Ectodermal cell (in vitro differentiated cells): ENCODE results near the gene FGD3.

Experiments used
- H3K27ac ChIP-seq: 2 replicates; pipeline ENCODE4 v1.7.0; 2013; ENCODE audit warnings: mild to moderate bottlenecking, low read depth, low read length; ENCODE audit not compliant: insufficient read depth, poor library complexity, severe bottlenecking
- H3K27me3 ChIP-seq: 2 replicates; pipeline ENCODE4 v1.7.0; 2013; ENCODE audit warnings: mild to moderate bottlenecking, low read length; ENCODE audit not compliant: insufficient read depth, control insufficient read depth, poor library complexity, severe bottlenecking
- H3K36me3 ChIP-seq: one replicate; pipeline ENCODE4 v1.7.0; 2013; ENCODE audit warnings: low read length; ENCODE audit not compliant: control insufficient read depth, insufficient read depth
- H3K4me1 ChIP-seq: one replicate; pipeline ENCODE4 v1.7.0; 2013; ENCODE audit warnings: low read length; ENCODE audit not compliant: control insufficient read depth, insufficient read depth
- H3K4me3 ChIP-seq: 2 replicates; pipeline ENCODE4 v1.7.0; 2013; ENCODE audit warnings: low read depth, low read length, control low read depth; ENCODE audit not compliant: insufficient read depth
- H3K9me3 ChIP-seq: 2 replicates; pipeline ENCODE4 v1.7.0; 2013; ENCODE audit warnings: mild to moderate bottlenecking, low read length, moderate library complexity; ENCODE audit not compliant: control insufficient read depth
- WGBS, 2 experiments: methylation state at CpG; one replicate each; pipeline ENCODE4 v1.1.7; 2013; ENCODE audit warnings: missing lambda C conversion rate in 2 of 2; 5-methylcytosine and 5-hydroxymethylcytosine counted together

The FGD3 gene

GRCh38 chr9:93060746-93061259, 113.5 kb downstream of the FGD3 start:
- Histone ChIP-seq H3K27me3 (peaks cover 17% of the 10 kb centered on the region), H3K4me1 (no peaks in the 10 kb centered on the region), H3K36me3 (no peaks in the 10 kb centered on the region), H3K27ac (no peak overlapping the region), H3K4me3 (no peak overlapping the region), H3K9me3 (no peaks in the 10 kb centered on the region)
- 93 to 94% methylated on average over 8 of the region's 8 CpGs for WGBS, 2 experiments

- no peaks in the 10 kb centered on the region for H3K36me3 ChIP-seq
- H3K4me3 ChIP-seq: no peak overlapping the region
- H3K27ac ChIP-seq: no peak overlapping the region
- H3K9me3 ChIP-seq: no peaks in the 10 kb centered on the region
- WGBS, 2 experiments: 95 to 98% methylated on average over 4 of the region's 4 CpGs
- no peaks in the 10 kb centered on the region for H3K4me1 ChIP-seq
- peaks cover 17% of the 10 kb centered on the region for H3K27me3 ChIP-seq
Observed at GRCh38 chr9:93061260-93061751, 114.0 kb downstream of the FGD3 start.

GRCh38 chr9:93061791-93062763, 114.8 kb downstream of the FGD3 start:
- H3K4me1 ChIP-seq: no peaks in the 10 kb centered on the region
- no peak overlapping the region for H3K27ac ChIP-seq
- H3K4me3 ChIP-seq: no peak overlapping the region
- peaks cover 17% of the 10 kb centered on the region for H3K27me3 ChIP-seq
- H3K36me3 ChIP-seq: no peaks in the 10 kb centered on the region
- H3K9me3 ChIP-seq: no peaks in the 10 kb centered on the region
- 70 to 76% methylated on average over 19 of the region's 19 CpGs for WGBS, 2 experiments

- 89 to 90% methylated on average over 12 of the region's 12 CpGs for WGBS, 2 experiments
- H3K4me3 ChIP-seq: no peak overlapping the region
- H3K4me1 ChIP-seq: no peaks in the 10 kb centered on the region
- no peaks in the 10 kb centered on the region for H3K9me3 ChIP-seq
- no peak overlapping the region for H3K27ac ChIP-seq
- peaks cover 5% of the 10 kb centered on the region for H3K27me3 ChIP-seq
- no peaks in the 10 kb centered on the region for H3K36me3 ChIP-seq
Observed at GRCh38 chr9:93064392-93065134, 117.2 kb downstream of the FGD3 start.

- H3K4me1 ChIP-seq: no peaks in the 10 kb centered on the region
Observed at GRCh38 chr9:93065135-93065720, 117.9 kb downstream of the FGD3 start.

GRCh38 chr9:93066978-93067603, 119.8 kb downstream of the FGD3 start:
- no peak overlapping the region for H3K4me3 ChIP-seq
- H3K36me3 ChIP-seq: no peaks in the 10 kb centered on the region
- no peaks in the 10 kb centered on the region for H3K9me3 ChIP-seq
- H3K27me3 ChIP-seq: no peaks in the 10 kb centered on the region
- 91 to 93% methylated on average over 3 of the region's 3 CpGs for WGBS, 2 experiments
- no peak overlapping the region for H3K27ac ChIP-seq
- no peaks in the 10 kb centered on the region for H3K4me1 ChIP-seq

More at GRCh38 chr9:93065135-93065720, 117.9 kb downstream of the FGD3 start:
- Histone ChIP-seq H3K27me3 (no peaks in the 10 kb centered on the region), H3K36me3 (no peaks in the 10 kb centered on the region), H3K9me3 (no peaks in the 10 kb centered on the region), H3K4me3 (no peak overlapping the region), H3K27ac (no peak overlapping the region)
- WGBS, 2 experiments: 85 to 86% methylated on average over 15 of the region's 15 CpGs

- 98 to 100% methylated on average over 4 of the region's 4 CpGs for WGBS, 2 experiments
- Histone ChIP-seq H3K4me3 (no peak overlapping the region), H3K36me3 (no peaks in the 10 kb centered on the region), H3K27ac (no peak overlapping the region), H3K27me3 (no peaks in the 10 kb centered on the region), H3K4me1 (no peaks in the 10 kb centered on the region), H3K9me3 (no peaks in the 10 kb centered on the region)
Observed at GRCh38 chr9:93068956-93069355, 121.6 kb downstream of the FGD3 start.

- Histone ChIP-seq H3K9me3 (no peaks in the 10 kb centered on the region), H3K27me3 (no peaks in the 10 kb centered on the region)
- 90 to 92% methylated on average over 7 of the region's 7 CpGs for WGBS, 2 experiments
Observed at GRCh38 chr9:93071464-93071863, 124.1 kb downstream of the FGD3 start.

GRCh38 chr9:93072383-93072795, 125.1 kb downstream of the FGD3 start:
- H3K4me1 ChIP-seq: no peaks in the 10 kb centered on the region
- no peak overlapping the region for H3K27ac ChIP-seq
- no peaks in the 10 kb centered on the region for H3K27me3 ChIP-seq
- H3K4me3 ChIP-seq: no peak overlapping the region
- no peaks in the 10 kb centered on the region for H3K36me3 ChIP-seq
- WGBS, 2 experiments: 93 to 94% methylated on average over 5 of the region's 5 CpGs
- H3K9me3 ChIP-seq: no peaks in the 10 kb centered on the region

More at GRCh38 chr9:93071464-93071863, 124.1 kb downstream of the FGD3 start:
- Histone ChIP-seq H3K36me3 (no peaks in the 10 kb centered on the region), H3K4me3 (no peak overlapping the region), H3K4me1 (no peaks in the 10 kb centered on the region), H3K27ac (no peak overlapping the region)
